ENCODE measurements around the gene OLR1.
"Not testable (repeated sequence)": the region's sequence is repeated elsewhere in the genome, so short reads cannot be mapped to it uniquely, and the experiment has no call there.

The OLR1 gene

GRCh38 chr12:10171973-10172728, at the start of gene OLR1:
Gene OLR1 (minus strand): TSS chr12:10172132. CDS start chr12:10172077, 55 bp downstream.
- DNase-seq, result no peak

GRCh38 chr12:10220398-10221077, 48.6 kb upstream of the OLR1 start:
- DNase-seq, result no peak

GRCh38 chr12:10218021-10218420, 46.1 kb upstream of the OLR1 start:
- DNase-seq, result no peak

- not testable (repeated sequence) for DNase-seq
Measured at GRCh38 chr12:10215946-10216345, 44.0 kb upstream of the OLR1 start.

- DNase-seq, result no peak
Measured at GRCh38 chr12:10215436-10215835, 43.5 kb upstream of the OLR1 start.

GRCh38 chr12:10214895-10215267, 42.9 kb upstream of the OLR1 start:
- no peak for DNase-seq

GRCh38 chr12:10214136-10214894, 42.4 kb upstream of the OLR1 start:
- no peak for DNase-seq

GRCh38 chr12:10213168-10214135, 41.5 kb upstream of the OLR1 start:
- peak; percentile 77 for DNase-seq

- DNase-seq, result peak; percentile 82
Measured at GRCh38 chr12:10212739-10213131, 40.8 kb upstream of the OLR1 start, which contains the start of gene GABARAPL1. Gene GABARAPL1 (plus strand): TSS chr12:10212877. CDS start chr12:10213130, 253 bp downstream.

- DNase-seq, result peak; percentile 86
Measured at GRCh38 chr12:10211940-10212738, 40.2 kb upstream of the OLR1 start.

GRCh38 chr12:10211101-10211939, 39.4 kb upstream of the OLR1 start:
- no peak for DNase-seq

GRCh38 chr12:10210225-10210624, 38.3 kb upstream of the OLR1 start:
- no peak for DNase-seq

- DNase-seq, result no peak
Measured at GRCh38 chr12:10207136-10207535, 35.2 kb upstream of the OLR1 start.

- DNase-seq, result no peak
Measured at GRCh38 chr12:10205220-10205807, 33.4 kb upstream of the OLR1 start.

- DNase-seq, result not testable (repeated sequence)
Measured at GRCh38 chr12:10204495-10204894, 32.6 kb upstream of the OLR1 start.

GRCh38 chr12:10197879-10198278, 25.9 kb upstream of the OLR1 start:
- no peak for DNase-seq

- no peak for DNase-seq
Measured at GRCh38 chr12:10196210-10196609, 24.3 kb upstream of the OLR1 start.

- no peak for DNase-seq
Measured at GRCh38 chr12:10194160-10194670, 22.3 kb upstream of the OLR1 start.

- DNase-seq, result no peak
Measured at GRCh38 chr12:10191865-10192264, 19.9 kb upstream of the OLR1 start.
